Spleen (tissue), 7 donors: ENCODE measurements around the gene ACHE.

Experiments
- POLR2A ChIP-seq, 3 donors: fragments of 450-650 bp; IDR thresholded peaks; one replicate each; pipeline ENCODE4 v1.5.1; 2017; ENCODE audit warnings: antibody characterized with exemption in 3 of 3, mild to moderate bottlenecking in 1 of 3
- POLR2AphosphoS5 ChIP-seq, 3 donors: sonication (generic); formaldehyde crosslinking; IDR thresholded peaks; one replicate each; pipeline ENCODE4 v1.5.1; 2017; ENCODE audit warnings: antibody characterized with exemption in 3 of 3
- TF ChIP-seq, protein P1 (sequence below), 11 experiments: fragments of 200-600 bp in 7 of 11; fragments of 450-650 bp in 4 of 11; sonication (generic) in 4 of 11; IDR thresholded peaks in 8 of 11; conservative IDR thresholded peaks in 3 of 11; 1 replicate in 7 of 11; 2 replicates in 4 of 11; pipeline versions ENCODE4 v1.4.0 to v1.8.0; 2016 to 2021; ENCODE audit warnings: antibody characterized with exemption in 11 of 11, inconsistent platforms in 4 of 11, mild to moderate bottlenecking in 1 of 11
- donor health status: DM: no; HTN: no; CAD: no; lungs with moderate emphysema.
- donor health status: DM: no; HTN: no; CAD: no.
- donor health status: DM: no; HTN: no; CAD: no.

- TF ChIP-seq, protein P1, sequence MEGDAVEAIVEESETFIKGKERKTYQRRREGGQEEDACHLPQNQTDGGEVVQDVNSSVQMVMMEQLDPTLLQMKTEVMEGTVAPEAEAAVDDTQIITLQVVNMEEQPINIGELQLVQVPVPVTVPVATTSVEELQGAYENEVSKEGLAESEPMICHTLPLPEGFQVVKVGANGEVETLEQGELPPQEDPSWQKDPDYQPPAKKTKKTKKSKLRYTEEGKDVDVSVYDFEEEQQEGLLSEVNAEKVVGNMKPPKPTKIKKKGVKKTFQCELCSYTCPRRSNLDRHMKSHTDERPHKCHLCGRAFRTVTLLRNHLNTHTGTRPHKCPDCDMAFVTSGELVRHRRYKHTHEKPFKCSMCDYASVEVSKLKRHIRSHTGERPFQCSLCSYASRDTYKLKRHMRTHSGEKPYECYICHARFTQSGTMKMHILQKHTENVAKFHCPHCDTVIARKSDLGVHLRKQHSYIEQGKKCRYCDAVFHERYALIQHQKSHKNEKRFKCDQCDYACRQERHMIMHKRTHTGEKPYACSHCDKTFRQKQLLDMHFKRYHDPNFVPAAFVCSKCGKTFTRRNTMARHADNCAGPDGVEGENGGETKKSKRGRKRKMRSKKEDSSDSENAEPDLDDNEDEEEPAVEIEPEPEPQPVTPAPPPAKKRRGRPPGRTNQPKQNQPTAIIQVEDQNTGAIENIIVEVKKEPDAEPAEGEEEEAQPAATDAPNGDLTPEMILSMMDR (IDR thresholded peaks at IDR 0.05 in 8 of 11, conservative IDR thresholded peaks at IDR 0.05 in 3 of 11): no peak
- TF ChIP-seq POLR2A (IDR thresholded peaks at IDR 0.05) (no peak), POLR2AphosphoS5 (IDR thresholded peaks at IDR 0.05) (peak in 2 of 3 donors; percentile 58 to 64)
These were observed 32.2 kb downstream of the ACHE start for GRCh38 chr7:100863406-100863950.
